Measurements from ENCODE around the gene PRPF6. TPM values are rescaled to one million over a fixed set of nuclear protein-coding genes. Genes with fewer than 3 reads are reported as not detected.

The PRPF6 gene
- total RNA-seq (64.2 and 67.4 TPM in 2 replicates), polyA plus RNA-seq (27.1 and 35.3 TPM in 2 replicates), polyA minus RNA-seq (54.7 and 61.4 TPM in 2 replicates), Bru-seq, nascent RNA (percentile 61 among the genes with signal in this experiment), BruChase-seq, experiment 1, labeled RNA remaining after a 6-hour chase (percentile 79 among the genes with signal in this experiment), BruChase-seq, experiment 2, labeled RNA remaining after a 2-hour chase (percentile 69 among the genes with signal in this experiment)
- 47.9 and 49.4 TPM in 2 replicates for polyA plus RNA-seq (2011; cell fraction: cytosol; rRNA removed)
- 53.5 and 53.7 TPM in 2 replicates for polyA plus RNA-seq (2011; cell fraction: nucleus; rRNA removed)
- polyA plus RNA-seq (2012): 54.7 and 59.8 TPM in 2 replicates
- 34.2 TPM for polyA minus RNA-seq (2011; cell fraction: cytosol; rRNA and poly(A)+ RNA removed)
- 20.4 and 23.1 TPM in 2 replicates for polyA minus RNA-seq (2011; cell fraction: nucleus; rRNA and poly(A)+ RNA removed)
- long read RNA-seq, transcript PRPF6-201 (21 exons, 3,044 nt): major isoform, 195 of 377 reads
- long read RNA-seq, partial matches to known transcripts: 165 of 377 reads
- long read RNA-seq, other reads (novel, unspliced or antisense): 17 of 377 reads

- H3K4me3 ChIP-seq (replicated peaks in 1 of 3; ENCODE audit: insufficient read depth in 1 of 3, low read depth in 1 of 3, low read length in 3 of 3): peak within 1 kb of the TSS; percentile 25 to 67 (median 58)
- no peaks in the 10 kb centered on the region for H3K9me1 ChIP-seq (replicated peaks; ENCODE audit: control insufficient read depth, extremely low read depth, insufficient read depth, low read length)
- H3K9me3 ChIP-seq (replicated peaks; ENCODE audit: control insufficient read depth, insufficient read depth, low read length): no peaks in the 10 kb centered on the region
- no peaks in the 10 kb centered on the region for H3K27me3 ChIP-seq (ENCODE audit: control insufficient read depth in 2 of 2, insufficient read depth in 2 of 2, low read length in 2 of 2)
- no peaks in the 10 kb centered on the region for H4K20me1 ChIP-seq (replicated peaks; ENCODE audit: control insufficient read depth, extremely low read depth, insufficient read depth, low read length)
- peak within 1 kb of the TSS; percentile 51 for H3K9ac ChIP-seq (replicated peaks; ENCODE audit: extremely low read depth, insufficient read depth, low read length)
- H2AFZ ChIP-seq (ENCODE audit: low read depth, low read length): peak within 1 kb of the TSS; percentile 70
- H3K27ac ChIP-seq (ENCODE audit: insufficient read depth, low read depth, low read length): peak within 1 kb of the TSS; percentile 6
- H3K4me2 ChIP-seq (ENCODE audit: insufficient read depth, low read length): peak within 1 kb of the TSS; percentile 74
- ChIA-PET CTCF (interaction anchor here (0.6 to 4.2 kb wide), 30 partner anchors 9 to 485 kb away, joined by 3 to 34 read pairs (median 5); partner anchors contain the start of genes LKAAEAR1, OPRL1, PPDPF and PTK6), POLR2A (interaction anchor here (0.6 to 0.7 kb wide), 3 partner anchors 9 to 619 kb away, joined by 3 read pairs; no protein-coding TSS in a partner anchor)
- TSS peak; percentile 64 for BruUV-seq (replicated peaks)
- peak; percentile 87 to 95 for TF ChIP-seq CTCF (IDR thresholded peaks at IDR 0.05; ENCODE audit: extremely low read depth in 1 of 2, insufficient read depth in 1 of 2, low read depth in 1 of 2, low read length in 2 of 2)
- TF ChIP-seq POLR2AphosphoS5 (IDR thresholded peaks at IDR 0.05; ENCODE audit: insufficient read depth, low read depth, low read length): peak; percentile 60
- TF ChIP-seq GATA2 (IDR thresholded peaks at IDR 0.05; ENCODE audit: insufficient read depth, insufficient read length, low read depth, low read length): no peak
- TF ChIP-seq MAX (IDR thresholded peaks at IDR 0.05; ENCODE audit: insufficient read depth, insufficient read length): peak; percentile 81
- TF ChIP-seq JUN (IDR thresholded peaks at IDR 0.05; ENCODE audit: borderline replicate concordance, insufficient read depth, insufficient read length, low read depth): no peak
- TF ChIP-seq POLR2A (IDR thresholded peaks at IDR 0.05; ENCODE audit: low read depth, low read length): peak; percentile 66
- TF ChIP-seq MYC (IDR thresholded peaks at IDR 0.05; ENCODE audit: low read depth, low read length): peak; percentile 86
- intact Hi-C loops (cut with micrococcal nuclease): loop anchor here (1.0 kb wide), 4 partner anchors 58 to 139 kb away; partner anchors contain the start of gene TCEA2
- H3K36me3 ChIP-seq (ENCODE audit: control insufficient read depth in 2 of 2, extremely low read depth in 1 of 2, insufficient read depth in 2 of 2, low read length in 2 of 2): peaks cover 3 to 10% of the 10 kb centered on the region in 2 experiments
- H3K79me2 ChIP-seq (ENCODE audit: control insufficient read depth, insufficient read depth, low read length): peaks cover 16% of the 10 kb centered on the region
- H3K4me1 ChIP-seq (ENCODE audit: control insufficient read depth, extremely low read depth, insufficient read depth, low read length): peaks cover 20% of the 10 kb centered on the region
- FAIRE-seq (peak; percentile 97), DNase-seq (ENCODE audit: low read depth, low spot score) (peak; percentile 94)
- dilution Hi-C loops (cut with MboI; ENCODE audit: extremely low pct_ligation_motif_present, low sequenced_read_pairs): no loop called here
Measured at GRCh38 chr20:63980806-63981728, at the start of gene PRPF6. TSS of gene PRPF6 (plus strand) at chr20:63981132. CDS start at chr20:63981246, 114 bp downstream.
